ENCODE results near the gene ELAPOR2.

GRCh38 chr7:87021285-87021684, 38.2 kb downstream of the ELAPOR2 start:
- no peak for TF ChIP-seq ZBTB40 (IDR thresholded peaks at IDR 0.05)
- TF ChIP-seq ZBTB40 (CRISPR knock-in tag; IDR thresholded peaks at IDR 0.05), result no peak
- TF ChIP-seq U2AF1 (optimal IDR thresholded peaks at IDR 0.05; ENCODE audit: low read depth, low read length), result no peak
- TF ChIP-seq AGO1 (IDR thresholded peaks at IDR 0.05; ENCODE audit: low read depth, low read length, poor library complexity, severe bottlenecking), result no peak
- TF ChIP-seq ZNF644 (CRISPR knock-in tag; IDR thresholded peaks at IDR 0.05; ENCODE audit: low read depth), result no peak
- TF ChIP-seq BCL3 (CRISPR knock-in tag; IDR thresholded peaks at IDR 0.05), result no peak
- no peak for TF ChIP-seq ZNF547 (CRISPR knock-in tag; IDR thresholded peaks at IDR 0.05)
- no peak for TF ChIP-seq ZNF839 (CRISPR knock-in tag; IDR thresholded peaks at IDR 0.05; ENCODE audit: borderline replicate concordance)
- TF ChIP-seq CTCF (CRISPR knock-in tag; IDR thresholded peaks at IDR 0.05), result no peak
- no peak for TF ChIP-seq EP300 (IDR thresholded peaks at IDR 0.05; ENCODE audit: low read depth in 2 of 2, low read length in 2 of 2)
- TF ChIP-seq EP300 (CRISPR knock-in tag; IDR thresholded peaks at IDR 0.05; ENCODE audit: borderline replicate concordance), result no peak

All from HepG2 (cell line).